ENCODE results near the gene ADGRL1.
"Not testable (repeated sequence)": the region's sequence is repeated elsewhere in the genome, so short reads cannot be mapped to it uniquely, and the experiment has no call there.

The ADGRL1 gene

DNA sequence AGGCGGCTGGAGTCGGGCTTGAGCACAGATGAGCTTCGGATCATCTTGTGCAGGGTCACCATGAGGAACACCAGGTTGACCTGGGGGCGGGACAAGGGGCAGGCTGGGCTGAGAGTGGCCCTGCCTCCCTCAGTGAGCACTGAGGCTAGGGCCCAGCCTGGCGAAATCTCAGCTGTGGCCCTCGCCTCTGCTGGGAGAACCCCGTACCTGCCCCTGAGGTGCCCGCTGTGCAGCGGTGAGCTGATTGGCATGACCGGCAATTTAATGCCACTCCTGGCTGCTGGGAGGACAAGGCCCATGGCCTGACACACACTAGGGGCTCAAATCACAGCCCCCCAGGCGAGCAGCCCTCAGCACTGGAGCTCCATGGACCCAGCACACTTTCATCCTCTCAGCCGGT, 49.8 kb downstream of the ADGRL1 start:
- CTCF ChIA-PET, result interaction anchor here (1.0 kb wide), 1 partner anchor 24 kb away, joined by 3 read pairs; no protein-coding TSS in a partner anchor
- Mint-ChIP-seq H3K27me3 (no peaks in the 10 kb centered on the region), H3K27ac (no peak overlapping the region), H3K4me1 (peaks cover 6% of the 10 kb centered on the region), H3K36me3 (peaks cover 8% of the 10 kb centered on the region), H3K9me3 (no peaks in the 10 kb centered on the region), H3K4me3 (no peak overlapping the region)
- no peak for DNase-seq

DNA sequence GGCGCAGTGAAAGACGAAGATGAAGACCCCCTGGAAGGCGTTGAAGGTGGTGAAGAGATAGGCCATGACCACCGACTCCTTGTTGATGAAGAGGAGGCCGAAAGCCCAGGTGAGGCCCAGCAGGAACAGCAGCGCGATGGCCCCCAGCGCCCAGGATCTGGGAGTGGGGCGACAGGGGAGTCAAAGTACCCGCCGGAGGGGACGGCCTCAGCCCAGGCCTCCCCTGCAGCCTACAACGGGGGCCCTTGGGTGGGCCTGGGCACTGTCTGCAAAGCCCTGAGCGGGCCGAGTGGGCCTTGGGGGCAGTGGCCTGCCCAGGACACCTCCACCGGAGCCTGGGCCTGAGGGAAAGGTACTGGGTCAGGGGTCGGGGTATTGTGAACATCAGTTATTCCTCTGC, 50.6 kb downstream of the ADGRL1 start:
- Mint-ChIP-seq H3K27ac (no peak overlapping the region), H3K36me3 (peaks cover 8% of the 10 kb centered on the region), H3K4me3 (no peak overlapping the region), H3K27me3 (no peaks in the 10 kb centered on the region), H3K9me3 (no peaks in the 10 kb centered on the region), H3K4me1 (peaks cover 9% of the 10 kb centered on the region)
- no peak for DNase-seq
- CTCF ChIA-PET, result no interaction called here

DNA sequence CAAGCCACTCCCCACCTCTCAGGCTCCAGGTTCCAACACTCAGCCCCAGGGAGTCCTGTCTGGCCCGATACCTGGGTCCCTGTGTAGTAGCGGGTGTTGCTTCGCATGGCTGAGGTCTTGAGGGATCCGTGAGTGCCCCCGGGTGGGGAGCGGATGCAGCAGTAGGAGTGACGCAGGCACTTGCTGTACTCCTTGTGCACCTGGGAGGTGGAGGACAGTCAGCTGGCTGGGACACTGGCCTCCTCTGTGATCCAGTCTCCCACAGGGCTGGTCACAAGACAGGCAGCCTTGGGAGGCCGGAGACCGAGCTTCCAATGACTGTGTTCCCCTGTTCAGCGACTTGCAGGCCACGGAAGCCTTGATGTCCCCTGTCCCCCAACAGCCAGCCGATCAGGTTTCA, 53.3 kb downstream of the ADGRL1 start:
- Mint-ChIP-seq H3K36me3 (peaks cover 8% of the 10 kb centered on the region), H3K27ac (no peak overlapping the region), H3K9me3 (no peaks in the 10 kb centered on the region), H3K4me3 (no peak overlapping the region), H3K4me1 (peaks cover 34% of the 10 kb centered on the region), H3K27me3 (no peaks in the 10 kb centered on the region)
- DNase-seq, result no peak
- CTCF ChIA-PET, result no interaction called here

DNA sequence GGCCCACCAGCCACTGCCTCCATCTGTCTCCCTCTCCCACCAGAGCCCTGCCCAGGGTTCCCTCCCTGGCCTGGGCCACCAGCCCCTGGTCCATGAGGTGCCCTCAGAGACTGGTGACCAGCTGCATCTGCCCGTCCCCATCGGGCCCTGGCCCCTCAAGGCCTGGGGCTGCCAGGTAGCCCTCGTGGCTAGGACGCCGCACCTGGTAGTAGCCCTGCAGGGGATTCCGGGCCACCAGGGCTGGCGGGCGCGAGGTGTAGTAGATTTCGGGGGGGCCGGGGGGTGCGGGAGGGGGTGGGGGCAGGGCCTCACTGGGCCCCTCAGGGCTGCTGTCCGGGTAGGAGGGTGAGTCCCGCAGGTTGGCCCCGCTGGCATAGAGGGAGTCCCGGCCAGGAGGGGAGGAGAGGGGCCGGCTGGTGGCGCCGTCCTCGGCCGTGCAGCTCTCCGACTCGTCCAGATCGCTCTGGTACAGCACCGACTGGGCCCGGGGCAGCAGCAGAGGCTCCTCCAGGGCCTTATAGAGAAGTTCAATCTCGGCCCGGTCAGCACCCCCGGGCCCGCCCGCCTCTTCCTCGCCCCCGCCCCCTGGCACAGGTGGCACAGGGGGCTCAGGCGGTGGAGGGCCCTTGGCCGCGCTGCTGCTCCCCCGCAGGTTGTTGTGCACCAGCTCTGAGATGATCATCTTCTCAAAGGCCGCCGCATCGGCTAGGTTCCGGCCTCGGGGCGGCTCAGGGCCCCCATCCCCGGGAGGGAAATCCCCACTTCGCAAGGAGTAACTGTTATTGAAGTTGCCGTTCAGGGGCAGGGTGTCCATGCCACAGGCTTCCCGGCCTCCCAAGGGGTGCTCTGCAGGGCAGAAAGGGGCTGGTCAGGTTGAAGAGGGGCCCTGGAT, 55.0 kb downstream of the ADGRL1 start:
- DNase-seq, result no peak
- H3K27ac Mint-ChIP-seq, result peak overlapping the region; percentile 96
- H3K4me3 Mint-ChIP-seq, result no peak overlapping the region
- H3K36me3 Mint-ChIP-seq, result peaks cover 8% of the 10 kb centered on the region
- H3K27me3 Mint-ChIP-seq, result no peaks in the 10 kb centered on the region
- H3K4me1 Mint-ChIP-seq, result peaks cover 45% of the 10 kb centered on the region
- H3K9me3 Mint-ChIP-seq, result no peaks in the 10 kb centered on the region
- CTCF ChIA-PET, result interaction anchor here (1.1 to 1.4 kb wide), 3 partner anchors 14 to 197 kb away, joined by 3 to 7 read pairs (median 6); partner anchors contain the start of gene ASF1B

DNA sequence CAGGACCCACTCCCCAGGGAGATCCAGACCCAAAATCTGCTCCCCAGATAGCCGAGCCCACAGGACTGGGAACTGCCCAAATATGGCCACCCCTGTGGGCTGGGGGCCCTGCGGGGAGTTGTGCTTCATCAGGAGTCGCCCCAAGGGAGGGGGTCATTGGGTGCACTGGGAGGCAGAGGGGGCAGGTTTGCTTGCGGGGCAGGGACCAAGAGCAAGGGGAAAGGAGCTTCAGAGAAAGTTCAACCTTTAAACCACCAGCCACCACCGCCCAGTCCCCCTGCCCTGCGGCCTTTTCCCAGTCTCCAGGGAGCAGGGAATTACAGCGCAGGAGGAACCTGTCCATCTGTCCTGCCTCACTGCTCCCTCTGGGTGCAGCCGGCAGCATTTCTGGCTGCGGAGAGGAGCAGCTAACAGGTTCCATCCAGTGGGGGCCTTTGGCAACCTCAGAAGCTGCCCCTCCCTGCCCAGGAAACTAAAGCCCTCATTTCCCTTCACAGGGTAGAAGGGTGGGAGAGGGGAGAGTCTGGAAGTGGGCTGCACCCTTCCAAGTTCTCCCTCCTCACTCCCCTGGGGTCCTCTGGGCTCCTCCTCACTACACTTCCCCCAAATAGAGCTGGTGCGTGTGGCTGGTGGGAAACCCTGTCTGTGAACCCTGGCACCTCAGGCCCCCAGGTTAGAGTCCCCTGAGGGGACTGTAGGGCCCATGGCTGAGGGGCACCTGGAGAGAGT, 55.8 kb downstream of the ADGRL1 start:
- DNase-seq, result peak; percentile 50
- peak overlapping the region; percentile 96 for H3K27ac Mint-ChIP-seq
- peaks cover 53% of the 10 kb centered on the region for H3K4me1 Mint-ChIP-seq
- H3K27me3 Mint-ChIP-seq, result no peaks in the 10 kb centered on the region
- peaks cover 8% of the 10 kb centered on the region for H3K36me3 Mint-ChIP-seq
- CTCF ChIA-PET, result interaction anchor here (1.1 to 1.4 kb wide), 3 partner anchors 13 to 198 kb away, joined by 3 to 7 read pairs (median 6); partner anchors contain the start of gene ASF1B
- H3K4me3 Mint-ChIP-seq, result peak overlapping the region; percentile 81
- no peaks in the 10 kb centered on the region for H3K9me3 Mint-ChIP-seq

DNA sequence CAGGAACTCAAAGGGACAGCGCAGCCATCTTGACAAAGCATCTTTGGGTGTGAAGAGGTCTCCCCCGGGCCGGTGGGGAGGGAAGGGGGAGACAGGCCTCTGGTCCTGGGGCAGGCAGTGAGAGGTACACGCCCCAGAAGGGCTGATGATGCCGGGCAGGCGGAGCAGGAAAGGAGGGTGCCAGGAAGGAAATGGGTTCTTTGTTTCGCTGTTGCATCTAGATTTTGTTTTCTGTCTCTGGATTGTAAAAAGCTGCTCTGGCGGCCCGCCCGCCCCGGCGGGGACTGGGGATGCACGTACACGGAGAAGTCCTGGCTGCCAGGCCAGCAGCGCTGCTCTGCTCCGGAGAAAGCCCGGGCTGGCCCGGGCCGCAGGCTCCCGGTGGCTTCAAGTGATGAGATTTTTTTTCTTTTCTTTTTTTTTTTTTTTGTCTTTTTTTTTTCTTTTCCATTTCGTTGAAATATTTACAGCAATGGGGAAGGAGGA, 56.4 kb downstream of the ADGRL1 start:
- peak; percentile 76 for DNase-seq
- Mint-ChIP-seq H3K4me3 (peak overlapping the region; percentile 81), H3K4me1 (peaks cover 55% of the 10 kb centered on the region), H3K27me3 (no peaks in the 10 kb centered on the region), H3K36me3 (peaks cover 8% of the 10 kb centered on the region), H3K27ac (peak overlapping the region; percentile 96), H3K9me3 (no peaks in the 10 kb centered on the region)
- CTCF ChIA-PET, result interaction anchor here (1.0 to 2.0 kb wide), 4 partner anchors 13 to 323 kb away, joined by 3 to 11 read pairs (median 6); partner anchors contain the start of gene ASF1B

DNA sequence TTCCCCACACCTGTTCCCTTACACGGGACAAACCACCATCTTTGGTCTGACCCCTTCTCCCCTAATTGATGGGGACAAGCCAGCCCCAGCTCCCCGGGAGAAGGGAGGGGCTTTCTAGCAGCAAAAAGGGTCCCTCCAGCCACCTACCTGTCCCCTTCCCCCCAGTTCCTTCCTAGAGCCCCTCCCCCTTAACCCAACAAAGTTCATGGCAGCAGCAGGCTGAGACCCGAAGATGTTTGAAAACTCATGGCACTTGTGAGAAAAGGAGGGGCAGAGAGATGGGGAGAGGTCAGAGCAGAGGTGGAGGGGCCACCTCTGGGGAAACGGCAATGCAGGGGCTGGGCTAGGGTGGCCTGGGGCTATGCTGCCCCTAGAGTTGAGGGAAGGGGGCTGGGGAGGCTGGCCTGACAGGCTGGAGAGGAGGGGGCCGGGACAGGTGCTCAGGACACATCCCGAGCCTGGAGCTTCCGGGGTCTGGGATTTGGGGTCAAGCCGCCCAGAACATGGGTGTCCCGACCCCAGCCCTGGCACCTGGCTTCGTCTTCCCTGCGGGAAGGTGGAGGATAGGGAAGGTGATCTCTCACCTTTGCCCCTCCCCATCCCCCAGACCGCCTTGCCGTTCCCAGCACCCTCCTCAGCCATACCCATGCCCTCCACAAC, 57.1 kb downstream of the ADGRL1 start:
- peak overlapping the region; percentile 81 for H3K4me3 Mint-ChIP-seq

DNA sequence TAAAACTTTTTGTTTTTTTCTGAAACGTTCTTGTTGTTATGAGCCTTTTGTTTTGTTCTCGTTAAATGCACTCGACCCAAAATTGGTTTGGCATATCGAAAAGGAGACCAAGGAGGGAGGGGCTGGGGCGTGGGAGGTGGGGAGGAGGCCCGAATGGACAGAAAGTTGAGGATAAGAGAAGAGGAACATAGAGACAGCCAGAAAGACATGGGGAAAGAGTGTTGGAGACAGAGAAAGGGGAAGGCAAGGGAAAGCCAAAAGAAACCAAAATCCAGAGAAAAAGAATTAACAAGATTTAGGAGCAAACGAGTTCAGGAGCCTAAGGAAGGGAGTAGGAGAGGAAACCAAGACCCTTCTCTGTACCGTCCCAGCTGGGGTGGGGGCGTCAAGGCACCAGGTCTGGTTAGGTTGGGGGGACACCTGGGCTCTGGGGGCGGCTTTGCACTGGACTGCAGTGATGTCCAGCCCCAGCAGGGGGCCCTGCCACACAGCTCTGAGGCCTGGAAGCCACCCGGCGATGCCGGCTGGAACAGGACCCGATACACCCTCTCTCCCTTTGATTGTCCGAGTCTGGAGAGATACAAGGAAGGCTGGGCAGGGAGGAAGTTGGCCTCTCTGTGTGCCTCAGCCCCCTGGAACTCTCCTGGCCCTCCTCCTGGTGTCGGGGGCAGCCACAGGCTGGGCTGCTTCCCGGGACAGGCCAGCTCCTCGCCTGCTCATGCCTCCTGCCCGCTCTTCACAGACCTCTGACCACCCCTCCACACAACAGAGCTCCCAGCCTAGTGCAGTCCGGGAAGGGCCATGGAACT, 58.0 kb downstream of the ADGRL1 start:
- no peaks in the 10 kb centered on the region for H3K27me3 Mint-ChIP-seq
- H3K9me3 Mint-ChIP-seq, result no peaks in the 10 kb centered on the region
- H3K4me3 Mint-ChIP-seq, result peak overlapping the region; percentile 81
- peak overlapping the region; percentile 96 for H3K27ac Mint-ChIP-seq
- peak; percentile 66 for DNase-seq
- peaks cover 6% of the 10 kb centered on the region for H3K36me3 Mint-ChIP-seq
- H3K4me1 Mint-ChIP-seq, result peaks cover 53% of the 10 kb centered on the region
- CTCF ChIA-PET, result interaction anchor here (0.6 to 2.0 kb wide), 6 partner anchors 8 to 1487 kb away, joined by 3 to 11 read pairs (median 4); partner anchors contain the start of gene ASF1B

More for the DNA sequence above, 57.1 kb downstream of the ADGRL1 start:
- H3K36me3 Mint-ChIP-seq, result peaks cover 8% of the 10 kb centered on the region
- CTCF ChIA-PET, result interaction anchor here (0.6 to 2.0 kb wide), 7 partner anchors 9 to 1488 kb away, joined by 3 to 11 read pairs (median 3); partner anchors contain the start of gene ASF1B
- H3K27ac Mint-ChIP-seq, result peak overlapping the region; percentile 96
- H3K27me3 Mint-ChIP-seq, result no peaks in the 10 kb centered on the region
- H3K4me1 Mint-ChIP-seq, result peaks cover 55% of the 10 kb centered on the region
- no peaks in the 10 kb centered on the region for H3K9me3 Mint-ChIP-seq
- DNase-seq, result no peak

DNA sequence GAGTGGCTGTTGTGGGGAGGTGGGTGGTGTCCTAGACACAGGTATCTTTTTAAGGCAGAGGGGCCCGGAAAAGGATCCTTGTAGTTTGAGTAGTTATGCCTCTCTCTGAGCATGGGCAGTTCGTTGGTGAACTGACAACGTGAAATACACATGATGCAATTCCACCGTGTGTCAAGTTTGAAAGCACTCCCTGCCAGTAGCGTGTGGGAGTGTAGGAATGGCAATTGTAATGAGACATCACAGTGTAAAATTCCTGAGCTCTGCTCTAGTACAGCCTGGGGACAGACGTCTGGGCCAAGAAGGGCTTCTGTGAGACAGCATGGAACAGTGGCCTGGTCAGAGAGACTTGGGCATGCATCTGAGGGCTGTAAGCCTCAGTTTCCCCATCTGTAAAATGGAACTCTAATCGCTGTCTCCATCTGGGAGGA, 59.2 kb downstream of the ADGRL1 start:
- Mint-ChIP-seq H3K4me1 (peaks cover 63% of the 10 kb centered on the region), H3K4me3 (no peak overlapping the region), H3K27ac (peak overlapping the region; percentile 65), H3K27me3 (no peaks in the 10 kb centered on the region), H3K9me3 (no peaks in the 10 kb centered on the region), H3K36me3 (peaks cover 3% of the 10 kb centered on the region)
- no peak for DNase-seq
- CTCF ChIA-PET, result interaction anchor here (0.7 kb wide), 1 partner anchor 1347 kb away, joined by 3 read pairs; no protein-coding TSS in a partner anchor

DNA sequence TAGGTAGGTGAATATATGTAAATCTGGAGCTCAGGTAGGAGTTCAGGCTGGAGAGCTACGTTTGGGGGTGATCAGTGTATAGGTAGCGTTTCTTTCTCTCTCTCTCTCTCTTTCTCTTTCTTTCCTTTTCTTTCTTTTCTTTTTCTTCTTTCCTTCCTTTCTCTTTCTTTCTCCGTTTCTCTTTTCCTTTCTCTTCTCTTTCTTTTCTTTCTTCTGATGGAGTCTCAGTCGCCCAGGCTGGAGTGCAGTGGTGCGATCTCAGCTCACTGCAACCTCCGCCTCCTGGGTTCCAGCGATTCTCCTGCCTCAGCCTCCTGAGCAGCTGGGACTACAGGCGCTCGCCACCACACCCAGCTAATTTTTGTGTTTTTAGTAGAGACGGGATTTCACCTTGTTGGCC, 59.8 kb downstream of the ADGRL1 start:
- not testable (repeated sequence) for H3K9me3 Mint-ChIP-seq, H3K36me3 Mint-ChIP-seq, DNase-seq, H3K4me3 Mint-ChIP-seq, H3K27me3 Mint-ChIP-seq
- peaks cover 66% of the 10 kb centered on the region for H3K4me1 Mint-ChIP-seq
- H3K27ac Mint-ChIP-seq, result peak overlapping the region; percentile 81
- CTCF ChIA-PET, result interaction anchor here (1.7 kb wide), 1 partner anchor 10 kb away, joined by 9 read pairs; the partner anchor contains the start of gene ASF1B

DNA sequence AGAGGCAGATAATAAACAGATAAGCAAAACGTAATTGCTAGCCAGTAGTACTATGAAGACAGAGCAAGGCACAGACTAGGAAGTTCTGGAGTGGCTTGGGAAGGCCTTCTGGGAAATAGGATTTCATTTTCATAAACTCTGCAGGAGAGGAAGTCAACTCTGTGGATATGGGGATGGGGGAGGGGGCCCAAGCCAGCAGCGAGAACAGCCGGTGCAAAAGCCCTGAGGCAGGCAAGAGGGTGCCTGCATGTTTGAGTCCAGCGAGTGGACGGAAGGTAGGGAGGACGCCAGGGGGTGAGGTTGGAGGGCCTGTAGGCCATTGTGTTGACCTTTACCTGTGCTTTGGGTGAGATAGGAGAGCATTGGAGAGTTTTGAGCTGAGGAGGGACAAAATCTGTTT, 60.6 kb downstream of the ADGRL1 start:
- Mint-ChIP-seq H3K36me3 (peaks cover 3% of the 10 kb centered on the region), H3K27ac (no peak overlapping the region), H3K4me1 (peaks cover 66% of the 10 kb centered on the region), H3K27me3 (no peaks in the 10 kb centered on the region), H3K9me3 (no peaks in the 10 kb centered on the region), H3K4me3 (no peak overlapping the region)
- CTCF ChIA-PET, result interaction anchor here (1.7 kb wide), 1 partner anchor 9 kb away, joined by 9 read pairs; the partner anchor contains the start of gene ASF1B
- no peak for DNase-seq

DNA sequence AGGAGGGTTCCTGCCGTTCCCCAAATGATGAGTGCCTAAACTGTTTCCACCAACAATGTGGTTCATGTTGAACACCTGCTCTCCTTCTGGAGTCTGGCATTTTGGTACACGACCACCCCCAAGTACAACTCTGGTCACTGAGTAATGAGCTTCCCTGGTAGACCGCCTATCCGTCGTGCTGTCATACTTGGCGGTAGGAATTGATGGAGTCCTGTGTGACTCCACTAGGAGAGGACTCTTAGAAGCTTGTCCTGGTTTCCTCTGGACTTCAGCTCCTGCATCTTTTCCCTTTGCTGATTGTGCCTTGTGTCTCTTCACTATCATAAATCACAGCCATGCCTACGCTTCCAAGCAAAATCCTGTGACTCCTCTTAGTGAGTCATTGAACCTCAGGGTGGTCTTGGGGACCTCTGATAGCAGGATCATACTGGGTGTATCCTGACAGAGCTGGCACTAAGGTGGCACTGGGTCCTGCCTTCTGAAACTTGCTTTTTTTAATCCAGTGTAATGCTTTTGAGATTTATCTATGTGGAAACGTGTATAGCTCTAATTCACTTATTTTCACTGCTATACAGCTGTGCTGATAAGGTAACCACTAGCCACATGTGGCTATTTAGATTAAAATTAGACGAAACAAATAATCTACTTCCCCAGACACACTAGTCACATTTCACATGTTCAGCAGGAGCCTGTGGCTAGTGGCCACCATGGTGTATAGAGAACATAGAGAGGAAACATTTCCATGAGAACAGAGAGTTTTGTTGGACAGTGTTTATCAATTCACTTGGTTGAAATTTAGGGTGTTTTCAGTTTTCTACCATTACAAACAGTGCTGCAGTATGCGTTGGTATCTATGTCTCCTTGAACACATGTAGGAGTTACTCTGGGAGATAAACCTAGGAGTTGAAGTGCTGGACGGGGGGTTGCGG, 63.4 kb downstream of the ADGRL1 start:
- Mint-ChIP-seq H3K4me3 (no peak overlapping the region), H3K36me3 (peaks cover 10% of the 10 kb centered on the region), H3K9me3 (no peaks in the 10 kb centered on the region), H3K27ac (no peak overlapping the region), H3K4me1 (peaks cover 54% of the 10 kb centered on the region), H3K27me3 (no peaks in the 10 kb centered on the region)
- CTCF ChIA-PET, result interaction anchor here (0.6 to 0.9 kb wide), 4 partner anchors 56 to 265 kb away, joined by 3 to 4 read pairs (median 3); no protein-coding TSS in a partner anchor
- DNase-seq, result no peak
